ENCODE data around the gene ZER1.

ZER1 gene

GRCh38 chr9:128818099-128818838, 46.5 kb upstream of the ZER1 start, which contains the start of gene ENDOG:
Gene ENDOG (plus strand): TSS chr9:128818500. CDS start chr9:128818685, 185 bp downstream.
- POLR2A ChIA-PET, result interaction anchor here (0.7 to 1.3 kb wide), 7 partner anchors 9 to 122 kb away, joined by 3 to 13 read pairs (median 3); partner anchors contain the start of gene SPOUT1
- peak within 1 kb of the TSS; percentile 61 for H3K4me3 ChIP-seq (ENCODE audit: low read depth, low read length)
- CTCF ChIA-PET, result interaction anchor here (0.6 to 4.4 kb wide), 57 partner anchors 9 to 807 kb away, joined by 3 to 67 read pairs (median 4); partner anchors contain the start of genes KYAT1, LRRC8A, PKN3 and SH3GLB2
- TF ChIP-seq CTCF (IDR thresholded peaks at IDR 0.05; ENCODE audit: insufficient read depth, low read length, missing control alignments), result peak; percentile 100
- DNase-seq (ENCODE audit: low read depth, low spot score), result peak; percentile 67

- H3K4me3 ChIP-seq (ENCODE audit: low read depth, low read length), result no peak overlapping the region
- CTCF ChIA-PET, result interaction anchor here (1.0 to 2.1 kb wide), 4 partner anchors 8 to 176 kb away, joined by 3 to 14 read pairs (median 4); partner anchors contain the start of gene ENDOG
- TF ChIP-seq CTCF (IDR thresholded peaks at IDR 0.05; ENCODE audit: insufficient read depth, low read length, missing control alignments), result no peak
- POLR2A ChIA-PET, result no interaction called here
- no peak for DNase-seq (ENCODE audit: low read depth, low spot score)
Observed at GRCh38 chr9:128810873-128811272, 39.1 kb upstream of the ZER1 start.

GRCh38 chr9:128809831-128810230, 38.1 kb upstream of the ZER1 start:
- CTCF ChIA-PET, result interaction anchor here (1.0 to 2.1 kb wide), 3 partner anchors 9 to 77 kb away, joined by 3 to 14 read pairs (median 4); partner anchors contain the start of gene ENDOG
- TF ChIP-seq CTCF (IDR thresholded peaks at IDR 0.05; ENCODE audit: insufficient read depth, low read length, missing control alignments), result no peak
- DNase-seq (ENCODE audit: low read depth, low spot score), result no peak
- POLR2A ChIA-PET, result no interaction called here
- no peak overlapping the region for H3K4me3 ChIP-seq (ENCODE audit: low read depth, low read length)

- H3K4me3 ChIP-seq (ENCODE audit: low read depth, low read length), result no peak overlapping the region
- ChIA-PET CTCF (interaction anchor here (2.1 kb wide), 1 partner anchor 9 kb away, joined by 14 read pairs; the partner anchor contains the start of gene ENDOG), POLR2A (interaction anchor here (0.9 kb wide), 1 partner anchor 9 kb away, joined by 3 read pairs; the partner anchor contains the start of gene ENDOG)
- DNase-seq (ENCODE audit: low read depth, low spot score), result no peak
- no peak for TF ChIP-seq CTCF (IDR thresholded peaks at IDR 0.05; ENCODE audit: insufficient read depth, low read length, missing control alignments)
Observed at GRCh38 chr9:128809036-128809599, 37.4 kb upstream of the ZER1 start.

GRCh38 chr9:128808543-128808942, 36.8 kb upstream of the ZER1 start:
- ChIA-PET CTCF (interaction anchor here (2.1 to 2.5 kb wide), 2 partner anchors 10 kb away, joined by 13 to 14 read pairs; partner anchors contain the start of gene ENDOG), POLR2A (interaction anchor here (0.9 kb wide), 1 partner anchor 10 kb away, joined by 3 read pairs; the partner anchor contains the start of gene ENDOG)
- TF ChIP-seq CTCF (IDR thresholded peaks at IDR 0.05; ENCODE audit: insufficient read depth, low read length, missing control alignments), result no peak
- no peak for DNase-seq (ENCODE audit: low read depth, low spot score)
- H3K4me3 ChIP-seq (ENCODE audit: low read depth, low read length), result no peak overlapping the region

GRCh38 chr9:128807827-128808226, 36.1 kb upstream of the ZER1 start:
- CTCF ChIA-PET, result interaction anchor here (2.5 kb wide), 1 partner anchor 10 kb away, joined by 13 read pairs; the partner anchor contains the start of gene ENDOG
- no peak for DNase-seq (ENCODE audit: low read depth, low spot score)
- no peak for TF ChIP-seq CTCF (IDR thresholded peaks at IDR 0.05; ENCODE audit: insufficient read depth, low read length, missing control alignments)
- H3K4me3 ChIP-seq (ENCODE audit: low read depth, low read length), result no peak overlapping the region
- POLR2A ChIA-PET, result no interaction called here

All from AG04449 (cell line).